HS-27A (cell line): ENCODE results near the gene TCERG1L.
"Not testable (repeated sequence)": the region's sequence is repeated elsewhere in the genome, so short reads cannot be mapped to it uniquely, and the experiment has no call there.

Experiments
- DNase-seq: peaks from one replicate; pipeline ENCODE4 v3.0.0-alpha.2; 2012; ENCODE audit warnings: low read depth, missing footprints

TCERG1L gene

GRCh38 chr10:131184503-131184902 is 127.0 kb downstream of the TCERG1L start:
- DNase-seq = no peak

DNA sequence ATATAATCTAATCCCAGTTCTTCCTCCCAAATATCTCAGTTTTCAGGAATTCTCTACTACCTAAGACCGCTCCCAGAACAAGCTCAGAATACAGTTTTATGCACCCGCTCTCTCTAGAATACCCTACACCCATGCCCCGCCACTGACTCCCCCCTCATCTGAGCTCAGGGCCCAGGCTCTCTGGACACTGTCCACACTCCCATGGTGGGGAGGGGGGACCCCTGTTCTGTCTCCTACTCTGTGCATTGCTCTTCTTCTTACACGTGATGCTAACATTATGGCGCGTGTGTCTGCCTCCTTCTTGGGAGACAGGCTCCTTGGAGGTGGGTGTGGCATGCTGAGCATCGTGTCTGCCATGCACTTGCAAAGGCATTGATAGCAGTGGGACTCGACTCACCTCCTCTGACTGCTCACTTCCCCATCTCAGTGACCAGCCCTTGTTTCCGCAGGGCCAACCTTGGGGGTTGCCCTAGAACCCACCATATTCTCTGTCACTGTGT is 127.9 kb downstream of the TCERG1L start:
- DNase-seq = no peak

DNA sequence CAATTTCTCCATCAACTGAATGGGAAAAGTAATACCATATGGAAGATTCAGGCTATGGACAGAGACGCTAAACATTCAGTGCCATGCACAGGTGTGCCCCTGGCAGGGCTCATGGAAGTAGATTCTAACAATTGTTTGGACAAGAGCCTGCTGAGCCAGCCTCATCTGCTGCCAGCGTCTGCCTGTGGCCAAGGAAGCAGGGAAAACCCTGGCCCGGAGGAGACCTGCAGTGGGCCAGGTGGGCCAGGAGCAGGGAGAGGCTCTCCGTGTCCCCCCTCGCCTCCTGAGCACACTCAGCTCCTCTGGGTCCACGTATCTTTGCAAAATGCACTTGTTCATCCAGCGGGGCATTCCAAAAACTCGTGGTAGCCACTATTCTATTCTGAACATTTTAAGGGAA is 130.1 kb downstream of the TCERG1L start:
- no peak for DNase-seq

GRCh38 chr10:131180740-131181415 is 130.6 kb downstream of the TCERG1L start:
- DNase-seq = no peak

DNA sequence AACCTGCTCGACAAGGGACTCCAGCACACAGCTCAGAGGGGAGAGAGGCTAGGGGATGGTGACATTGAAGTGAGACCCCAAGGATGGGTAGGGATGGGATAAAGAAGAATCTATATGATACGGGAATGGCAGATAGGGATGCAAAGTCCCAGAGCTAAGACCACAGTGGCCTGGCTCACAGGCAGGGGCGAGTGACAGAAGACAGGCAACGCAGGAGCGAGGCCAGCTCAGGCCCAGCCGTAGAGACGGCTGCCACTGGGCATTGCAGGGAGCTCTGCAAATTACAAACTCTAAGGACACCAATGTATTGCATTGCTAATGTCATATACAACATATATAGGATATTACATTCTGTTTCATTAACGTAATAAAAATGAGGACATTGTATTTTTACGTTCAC is 131.4 kb downstream of the TCERG1L start:
- no peak for DNase-seq

GRCh38 chr10:131179361-131179760 is 132.2 kb downstream of the TCERG1L start:
- no peak for DNase-seq

DNA sequence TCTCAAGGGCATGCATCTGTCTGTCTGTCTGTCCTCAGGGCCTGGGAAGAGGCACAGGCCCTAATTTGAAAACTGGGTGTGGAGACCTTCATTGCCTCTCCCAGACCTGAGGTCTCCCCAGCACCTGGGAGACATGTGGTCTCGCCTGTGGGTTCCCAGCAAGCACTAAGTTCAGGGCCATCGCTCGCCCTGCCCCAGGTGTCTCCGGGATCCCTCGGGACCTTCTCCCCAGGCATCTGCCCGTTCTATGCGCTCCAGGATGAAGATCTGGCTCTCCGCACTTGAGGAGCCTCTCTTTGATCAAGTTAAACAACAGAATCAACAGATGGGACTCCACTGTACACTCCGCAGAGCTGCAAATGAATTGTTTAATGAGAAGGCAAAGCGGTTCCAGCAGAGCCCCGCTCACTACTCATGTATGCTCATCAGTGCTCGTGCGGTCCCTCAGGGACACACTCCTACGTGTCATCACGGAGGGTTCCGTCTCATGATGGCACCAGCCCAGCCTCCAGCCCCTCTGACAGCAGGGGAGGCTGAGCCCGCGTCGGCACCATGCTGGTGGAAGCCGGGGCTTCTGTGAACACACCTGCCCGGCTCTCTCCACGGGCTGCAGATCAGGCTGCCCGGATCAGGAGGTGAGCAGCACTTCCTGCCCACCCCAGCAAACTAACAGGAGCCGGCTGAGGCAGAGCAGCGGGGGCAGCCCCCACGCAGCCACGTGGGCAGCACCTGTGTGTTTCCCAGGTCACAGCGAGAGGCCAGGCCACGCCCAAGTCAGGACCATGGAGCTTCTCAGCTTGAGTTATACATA is 132.8 kb downstream of the TCERG1L start:
- no peak for DNase-seq

DNA sequence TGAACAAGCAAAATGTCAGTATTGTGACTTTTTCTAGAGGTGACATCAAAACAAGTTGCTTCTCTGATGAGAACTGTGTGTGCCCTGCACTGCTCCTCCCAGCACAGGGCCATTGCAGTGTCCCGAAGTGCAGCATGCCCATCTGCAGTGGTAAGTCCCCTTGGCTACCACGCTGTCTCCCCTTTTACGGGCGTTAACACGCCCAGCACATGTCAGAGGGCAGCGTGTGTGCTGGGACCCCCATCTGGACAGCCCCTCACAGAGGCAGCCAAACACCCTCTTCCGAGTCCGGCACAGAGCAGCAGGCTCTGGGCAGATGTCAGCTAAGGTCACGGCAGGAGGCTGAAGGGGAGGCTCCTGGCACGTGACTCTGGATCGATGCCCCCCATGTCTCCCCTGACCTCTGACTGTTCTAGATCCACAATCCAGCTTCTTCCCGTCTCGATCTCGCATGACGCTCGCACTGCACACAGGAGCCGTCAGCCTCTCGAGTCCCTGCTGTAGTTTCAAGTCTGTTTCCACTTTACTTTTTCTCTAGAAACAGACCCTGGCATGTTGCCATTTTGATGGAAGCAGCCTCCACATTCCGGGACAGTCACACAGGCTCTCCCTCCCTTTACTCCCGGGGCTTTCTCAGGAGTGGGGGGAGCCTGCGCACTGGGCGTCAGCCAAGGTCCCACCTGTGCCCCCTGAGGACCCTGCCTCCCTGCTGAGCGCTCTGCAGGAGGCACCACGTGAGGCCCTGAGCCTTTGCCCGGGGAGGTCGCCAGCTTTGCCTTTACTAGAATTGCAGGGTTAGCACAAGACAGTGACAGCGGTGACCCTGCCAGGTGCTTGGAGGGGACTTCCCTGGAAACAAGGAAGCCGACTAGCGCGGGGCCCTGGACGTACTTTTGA is 133.8 kb downstream of the TCERG1L start:
- DNase-seq = no peak

DNA sequence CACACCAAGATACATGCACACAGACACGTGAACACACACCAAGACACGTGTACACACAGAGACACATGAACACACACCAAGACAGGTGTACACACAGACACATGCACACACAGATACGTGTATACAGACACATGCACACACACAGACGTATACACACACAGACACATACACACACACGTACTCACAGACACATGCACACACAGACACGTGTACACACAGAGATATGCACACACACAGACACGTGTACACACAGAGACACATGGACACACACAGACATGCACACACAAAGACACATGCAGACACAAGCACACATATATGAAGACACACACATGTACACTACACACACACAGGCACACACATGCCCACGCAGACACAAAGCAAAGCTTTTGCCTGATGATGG is 134.6 kb downstream of the TCERG1L start:
- DNase-seq = no peak

DNA sequence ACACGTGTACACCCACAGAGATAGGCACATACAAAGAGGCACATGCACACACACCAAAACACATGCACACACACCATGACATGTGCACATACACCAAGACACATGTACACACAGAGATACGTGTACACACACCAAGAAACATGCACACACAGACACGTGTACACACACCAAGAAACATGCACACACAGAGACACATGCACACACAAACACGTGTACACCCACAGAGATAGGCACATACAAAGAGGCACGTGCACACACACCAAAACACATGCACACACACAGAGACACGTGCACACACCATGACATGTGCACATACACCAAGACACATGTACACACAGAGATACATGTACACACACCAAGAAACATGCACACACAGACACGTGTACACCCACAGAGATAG is 135.2 kb downstream of the TCERG1L start:
- not testable (repeated sequence) for DNase-seq

DNA sequence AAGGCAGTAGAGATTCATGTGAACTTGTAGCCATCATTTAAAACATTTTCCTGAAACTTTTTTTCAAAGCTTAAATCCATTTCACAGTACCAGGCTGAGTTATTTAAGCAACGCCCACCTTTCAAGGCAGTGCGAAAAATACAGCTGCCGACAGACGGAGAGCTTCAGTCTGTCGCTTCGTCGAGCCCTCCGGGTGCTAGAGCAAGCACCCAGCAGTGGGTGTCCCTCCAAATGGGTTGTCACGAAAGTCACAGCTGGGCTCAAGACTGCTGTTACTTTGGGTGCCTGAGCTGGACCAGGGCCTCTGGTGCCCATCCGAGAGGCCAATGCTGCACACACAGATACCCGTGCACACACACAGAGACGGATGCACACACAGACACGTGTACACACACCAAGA is 135.6 kb downstream of the TCERG1L start:
- no peak for DNase-seq

DNA sequence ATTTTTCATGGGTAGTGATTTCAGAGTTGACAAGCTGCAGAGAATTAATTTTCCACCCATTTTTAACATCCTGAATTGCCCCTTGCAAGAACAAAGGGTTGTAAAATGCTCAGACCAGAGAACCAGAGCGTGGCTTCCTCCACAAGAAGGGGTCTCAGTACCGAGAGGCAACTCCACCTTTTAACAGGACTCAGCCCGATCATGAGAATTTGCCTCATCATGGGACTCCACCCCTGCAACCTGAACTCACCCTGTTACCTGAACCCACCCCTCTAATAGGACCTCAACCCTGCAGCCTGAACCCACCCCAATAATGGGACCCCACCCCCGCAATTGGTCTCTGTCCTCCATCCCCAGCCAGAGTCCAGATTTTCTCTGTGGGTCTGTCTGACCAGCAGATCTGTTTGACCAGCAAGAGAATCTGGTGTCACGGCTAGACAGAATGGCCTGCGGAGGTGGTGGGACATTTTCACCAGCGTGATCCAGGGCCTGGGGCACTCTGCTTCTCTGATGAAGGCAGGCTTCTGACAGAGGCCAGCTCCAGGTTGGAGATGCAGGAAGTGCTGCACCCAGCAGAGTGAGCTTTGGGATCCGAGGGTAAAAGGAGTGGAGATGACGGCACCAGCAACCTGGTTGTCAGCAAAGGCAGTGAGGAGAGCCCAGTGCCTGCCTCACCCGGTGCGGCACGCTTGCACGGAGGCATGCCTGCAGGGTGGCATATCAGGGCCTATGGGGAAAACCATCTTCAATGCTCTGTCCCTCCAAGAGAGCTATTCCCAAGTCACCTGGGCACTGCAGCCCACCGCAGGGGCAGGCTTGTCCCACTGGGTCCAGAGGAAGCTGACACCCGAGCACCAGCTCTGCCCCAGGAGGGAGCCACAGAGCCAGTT is 136.6 kb downstream of the TCERG1L start:
- DNase-seq = no peak

DNA sequence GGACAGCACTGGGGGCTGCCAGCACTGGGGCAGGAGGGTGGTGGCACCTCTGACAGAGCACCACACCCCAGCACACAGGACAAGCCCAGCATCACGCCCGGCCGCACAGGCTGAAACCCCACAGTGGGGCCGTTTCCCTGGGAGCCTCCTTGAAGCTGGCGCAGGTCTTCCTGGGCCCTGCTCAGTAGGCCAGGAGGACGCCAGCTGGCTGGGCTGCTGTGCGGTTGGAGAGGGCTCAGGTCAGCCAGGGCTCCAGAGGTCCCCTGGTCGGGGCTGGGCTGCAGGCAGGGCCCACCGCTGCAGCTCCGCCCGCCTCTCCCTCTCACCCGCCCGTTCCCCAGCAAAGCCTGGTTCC is 137.3 kb downstream of the TCERG1L start:
- DNase-seq = no peak

DNA sequence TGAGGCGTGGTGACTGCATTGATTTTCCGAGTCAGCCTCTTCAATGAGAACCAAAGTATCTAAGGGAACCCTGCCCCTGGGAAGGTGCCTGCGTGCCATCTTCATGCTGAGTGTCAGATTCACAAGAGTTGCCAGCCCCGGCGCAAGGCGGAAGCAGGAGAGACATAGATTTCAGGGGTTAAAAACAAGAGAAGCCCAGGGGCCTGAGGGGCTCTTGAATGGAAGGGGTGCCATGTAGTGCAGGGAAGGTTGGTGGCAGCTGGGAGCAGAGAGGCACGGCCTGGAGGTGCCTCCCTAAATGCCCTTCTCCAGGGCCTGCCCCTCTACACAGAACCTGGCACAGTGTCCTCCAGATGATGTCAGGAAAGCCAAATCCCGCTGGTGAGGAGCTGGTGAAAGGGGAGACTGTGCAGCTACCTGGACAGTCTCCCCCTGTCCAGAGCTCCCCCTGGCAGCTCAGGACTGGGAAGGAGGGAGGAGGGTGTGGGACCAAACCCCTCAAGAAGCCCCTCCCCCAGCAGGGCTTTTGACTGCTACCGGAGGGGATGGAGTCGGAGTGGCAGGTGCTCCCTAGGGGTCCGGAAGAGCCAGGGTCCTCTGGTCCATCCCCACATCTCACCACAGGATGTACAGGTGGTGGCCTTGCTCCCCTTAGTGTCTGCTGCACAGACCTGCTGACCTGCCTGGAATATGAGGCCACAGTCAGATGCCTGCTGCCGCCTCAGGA is 137.9 kb downstream of the TCERG1L start:
- DNase-seq = no peak

DNA sequence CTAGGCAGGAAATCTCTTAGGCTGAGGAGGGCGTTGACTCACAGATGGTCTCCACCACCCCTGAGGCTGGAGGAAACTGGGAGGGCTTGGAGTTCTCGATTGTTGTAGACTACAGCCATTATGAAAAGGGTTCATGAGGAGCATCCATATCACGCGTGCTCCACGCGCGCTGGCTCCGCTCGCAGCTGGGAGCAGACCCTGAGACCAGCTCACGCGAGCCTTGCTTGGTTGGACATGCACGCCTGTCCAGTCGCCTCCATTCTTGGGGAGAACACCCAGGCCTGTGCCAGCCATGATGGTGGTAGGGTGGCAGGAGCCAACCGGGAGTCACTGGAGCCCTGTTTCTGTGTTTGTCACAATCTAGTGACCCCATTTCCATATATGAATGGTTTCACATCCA is 139.1 kb downstream of the TCERG1L start:
- DNase-seq = no peak

GRCh38 chr10:131169146-131169545 is 142.4 kb downstream of the TCERG1L start:
- no peak for DNase-seq

DNA sequence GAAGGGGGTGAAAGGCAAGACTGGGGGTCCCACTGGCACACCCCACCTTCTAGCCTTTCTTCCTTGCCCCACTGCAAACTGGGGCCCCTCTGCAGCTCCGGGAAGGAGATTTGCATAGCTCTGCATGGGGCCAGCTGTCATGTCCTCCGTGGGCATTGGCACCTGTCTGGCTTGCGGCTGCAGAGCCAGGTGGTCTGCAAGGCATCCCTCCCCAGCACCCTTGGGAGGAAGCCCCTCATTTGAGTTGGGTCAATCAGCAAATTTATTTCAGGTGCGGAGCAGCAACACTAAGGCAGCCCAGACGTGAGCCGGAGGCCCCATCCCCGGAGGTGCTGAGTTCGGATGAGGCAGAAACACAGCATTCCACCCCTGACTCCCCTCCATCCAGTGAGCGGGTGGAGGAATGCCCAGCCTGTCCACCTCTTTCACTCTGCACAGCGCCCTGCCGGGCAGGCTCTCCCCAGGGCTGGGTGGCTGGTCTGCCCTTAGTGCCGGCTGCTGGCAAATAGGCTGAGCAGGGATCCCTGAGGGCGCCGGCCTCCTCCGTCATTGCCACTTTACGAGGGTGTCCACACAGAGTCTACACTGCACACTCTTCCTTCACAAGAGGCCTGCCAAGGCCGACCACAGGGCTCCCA is 143.2 kb downstream of the TCERG1L start:
- DNase-seq = no peak

DNA sequence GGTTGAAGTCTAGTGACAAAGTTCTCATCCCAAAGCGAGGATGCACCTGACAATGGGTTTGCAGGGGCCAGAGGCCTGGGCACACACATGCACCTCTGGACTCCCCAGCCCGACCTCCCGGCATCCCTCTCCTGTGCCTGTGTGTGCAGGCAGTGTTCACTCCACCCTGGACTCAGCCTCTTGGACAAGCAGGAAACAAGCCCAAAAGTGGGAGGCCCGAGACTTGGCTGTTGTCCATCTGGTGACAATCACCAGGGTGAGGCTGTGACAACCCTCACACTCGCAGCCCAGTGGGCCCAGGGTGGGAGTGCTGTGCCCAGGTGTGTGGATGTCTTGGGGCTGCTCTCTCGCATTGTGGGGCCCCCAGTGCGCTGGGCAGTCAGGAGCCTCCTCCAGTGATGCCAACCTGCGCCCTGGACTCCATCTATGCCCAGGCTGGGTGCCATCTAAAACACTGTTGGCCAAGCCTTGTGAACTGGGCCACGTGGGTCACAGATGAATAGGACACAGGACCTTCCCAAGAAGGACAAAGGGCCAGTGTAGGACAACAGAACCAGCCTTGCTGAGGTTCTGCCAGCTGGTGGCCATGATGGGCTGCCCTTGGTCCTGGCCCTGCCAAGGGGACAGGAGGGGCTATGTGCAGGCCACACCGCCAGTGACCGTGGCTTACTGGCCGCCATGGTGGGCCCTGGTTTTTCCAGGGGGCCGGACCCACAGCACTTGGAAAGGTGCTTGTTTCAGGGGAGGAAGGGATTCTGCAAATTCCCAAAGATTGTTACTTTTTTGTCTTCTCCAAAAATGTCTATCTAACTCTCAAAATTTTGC is 144.3 kb downstream of the TCERG1L start:
- DNase-seq = no peak

- DNase-seq = no peak
Observed at GRCh38 chr10:131166486-131166885, 145.0 kb downstream of the TCERG1L start.
